MM.1S (cell line): ENCODE results near the gene HDLBP.

Experiments used
- CTCF ChIP-seq: fragments of 300-600 bp; sonication (generic); IDR thresholded peaks from 2 replicates; pipeline ENCODE4 v1.5.1; 2016; ENCODE audit warnings: antibody characterized with exemption, low read length, mixed read lengths
- EZH2 ChIP-seq: fragments of 300-600 bp; sonication (generic); optimal IDR thresholded peaks from 2 replicates; pipeline ENCODE3; 2017; ENCODE audit warnings: low read depth, mild to moderate bottlenecking, antibody characterized with exemption, low read length, mixed read lengths
- EZH2phosphoT487 ChIP-seq: fragments of 300-600 bp; sonication (generic); IDR thresholded peaks from 2 replicates; pipeline ENCODE4 v1.6.1; 2018; ENCODE audit warnings: antibody characterized with exemption, low read length

GRCh38 chr2:241225545-241225944 is 89.9 kb downstream of the HDLBP start:
- TF ChIP-seq CTCF = no peak
- TF ChIP-seq EZH2phosphoT487 = no peak
- no peak for TF ChIP-seq EZH2
